ENCODE measurements around the gene BEND6.

GRCh38 chr6:56922645-56923044, 32.3 kb upstream of the BEND6 start:
- TF ChIP-seq CTCF (IDR thresholded peaks at IDR 0.05) (no peak), POLR2A (IDR thresholded peaks at IDR 0.05) (no peak)
